Pancreas (tissue), 10 donors: ENCODE results near the gene CXCL12. TPM values are rescaled to one million over a fixed set of nuclear protein-coding genes. Genes with fewer than 3 reads are reported as not detected.

Experiments used
- ATAC-seq, 4 donors: fragments of 200-7000 bp; cut with Tn5 transposase; one replicate each; pipeline versions ENCODE4 v1.8.0 to v1.9.1; 2020; ENCODE audit warnings: mild to moderate bottlenecking in 4 of 4, moderate library complexity in 4 of 4
- DNase-seq, 6 donors: peaks; one replicate each; pipeline ENCODE4 v3.0.0-alpha.2; 2020
- FAIRE-seq: peaks from 2 replicates; lab custom pipeline; 2012; peaks lifted over from hg19 to GRCh38; lab: Jason Lieb, UNC
- H3K27ac ChIP-seq, 4 donors: fragments of 200-600 bp; sonication (generic); 1 replicate in 3 of 4; 2 replicates in 1 of 4; pipeline versions ENCODE4 v1.5.0 to v1.8.0; 2020
- H3K27me3 ChIP-seq, 4 donors: fragments of 200-600 bp; one replicate each; pipeline ENCODE4 v1.8.0; 2021
- H3K36me3 ChIP-seq, 3 donors: fragments of 200-600 bp; sonication (generic) in 1 of 3; one replicate each; pipeline versions ENCODE4 v1.5.0 to v1.8.0; 2020 to 2021
- H3K4me1 ChIP-seq, 3 donors: fragments of 200-600 bp; one replicate each; pipeline ENCODE4 v1.8.0; 2021
- H3K4me3 ChIP-seq, 4 donors: fragments of 200-600 bp; sonication (generic) in 2 of 4; one replicate each; pipeline versions ENCODE4 v1.5.0 to v1.8.0; 2020 to 2021
- H3K9me3 ChIP-seq, 4 donors: fragments of 200-600 bp; one replicate each; pipeline ENCODE4 v1.8.0; 2021
- WGBS, 2 donors: extraction: QIAGEN DNeasy Blood & Tissue Kit; methylation state at CpG; one replicate each; pipeline ENCODE4 v1.1.7; 2013; 5-methylcytosine and 5-hydroxymethylcytosine counted together
- intact Hi-C, 3 donors: fragments of 100-400 bp; cut with DNase I; formaldehyde crosslinking; loops; one replicate each; pipeline versions ENCODE4 v1.11.1 to v1.14.2; 2022
- polyA plus RNA-seq, 2 donors: library from polyadenylated mRNA; stranded (reverse); fragments of 200-250 nt; gene quantifications; one replicate each; pipeline ENCODE4 v1.2.3, GENCODE V29; 2013
- total RNA-seq, 6 donors: library from RNA; stranded (reverse); fragmentation: NEBNext Ultra II Directional in 4 of 6; extraction: Animal tissue kit (Norgen Biotek cat#: 25700) in 4 of 6; gene quantifications; one replicate each; pipeline versions ENCODE4 v1.2.1 to v1.2.4, GENCODE V29; 2021 to 2023
- TF ChIP-seq, protein P1 (sequence below), 4 donors: fragments of 200-600 bp; sonication (generic) in 3 of 4; IDR thresholded peaks; one replicate each; pipeline versions ENCODE4 v1.5.0 to v1.8.0; 2021; ENCODE audit warnings: antibody characterized with exemption in 4 of 4
- donor health status: healthy with polysubstance abuse.
- donor health status: DM: no; HTN: no; CAD: no; lungs with moderate emphysema.
- donor health status: DM: no; HTN: no; CAD: no.
- donor health status: control.
- donor health status: control.
- donor health status: Bipolar disorder and iron deficiency.
- donor health status: DM: yes; HTN: yes; CAD: no.
- donor health status: DM: no; HTN: no; CAD: no.
- donor health status: DM: no; HTN: no; CAD: no.
- donor health status: DM: yes; HTN: yes; CAD: no.

Gene CXCL12
- total and polyA plus RNA-seq, 8 donors = 35.9 to 131 (median 91.1) TPM

DNA sequence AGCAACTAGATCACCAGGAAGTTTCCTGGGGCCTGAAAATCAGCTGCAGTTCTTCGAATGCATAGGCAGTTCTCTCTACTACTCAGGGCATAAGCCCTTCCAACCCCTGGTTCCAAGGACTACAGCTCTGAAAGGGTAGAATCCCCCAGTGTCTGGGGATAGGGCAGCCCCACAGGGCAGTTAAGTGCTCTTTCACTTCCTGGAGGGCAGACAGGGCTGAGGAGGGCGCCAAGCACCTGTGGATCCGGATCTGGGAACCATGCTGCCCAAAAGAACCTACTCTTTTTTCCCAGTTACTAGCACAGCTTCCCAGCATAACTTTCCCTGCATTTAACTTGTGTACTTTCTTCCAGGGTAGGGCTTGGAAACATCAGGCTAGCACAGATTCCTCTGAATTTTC is 41.1 kb downstream of the CXCL12 start:
- FAIRE-seq (no peak), ATAC-seq (peak; percentile 59 to 96 (median 86)), DNase-seq (peak in 2 of 6 donors; percentile 40 to 49)
- no peaks in the 10 kb centered on the region for H3K27me3 ChIP-seq
- peaks cover 0 to 4% (median 0%) of the 10 kb centered on the region in 3 donors for H3K4me1 ChIP-seq
- H3K4me3 ChIP-seq = no peak overlapping the region
- TF ChIP-seq, protein P1, sequence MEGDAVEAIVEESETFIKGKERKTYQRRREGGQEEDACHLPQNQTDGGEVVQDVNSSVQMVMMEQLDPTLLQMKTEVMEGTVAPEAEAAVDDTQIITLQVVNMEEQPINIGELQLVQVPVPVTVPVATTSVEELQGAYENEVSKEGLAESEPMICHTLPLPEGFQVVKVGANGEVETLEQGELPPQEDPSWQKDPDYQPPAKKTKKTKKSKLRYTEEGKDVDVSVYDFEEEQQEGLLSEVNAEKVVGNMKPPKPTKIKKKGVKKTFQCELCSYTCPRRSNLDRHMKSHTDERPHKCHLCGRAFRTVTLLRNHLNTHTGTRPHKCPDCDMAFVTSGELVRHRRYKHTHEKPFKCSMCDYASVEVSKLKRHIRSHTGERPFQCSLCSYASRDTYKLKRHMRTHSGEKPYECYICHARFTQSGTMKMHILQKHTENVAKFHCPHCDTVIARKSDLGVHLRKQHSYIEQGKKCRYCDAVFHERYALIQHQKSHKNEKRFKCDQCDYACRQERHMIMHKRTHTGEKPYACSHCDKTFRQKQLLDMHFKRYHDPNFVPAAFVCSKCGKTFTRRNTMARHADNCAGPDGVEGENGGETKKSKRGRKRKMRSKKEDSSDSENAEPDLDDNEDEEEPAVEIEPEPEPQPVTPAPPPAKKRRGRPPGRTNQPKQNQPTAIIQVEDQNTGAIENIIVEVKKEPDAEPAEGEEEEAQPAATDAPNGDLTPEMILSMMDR (IDR thresholded peaks at IDR 0.05) = peak in 2 of 4 donors; percentile 8 to 10
- no peak overlapping the region for H3K27ac ChIP-seq
- 47 to 57% methylated on average over 3 of the region's 3 CpGs for WGBS, 2 donors
- no peaks in the 10 kb centered on the region for H3K9me3 ChIP-seq
- intact Hi-C loops = no loop called here
- H3K36me3 ChIP-seq = no peaks in the 10 kb centered on the region

- ATAC-seq = no peak
- FAIRE-seq = no peak
- no peaks in the 10 kb centered on the region for H3K9me3 ChIP-seq
- no peak overlapping the region for H3K4me3 ChIP-seq
- TF ChIP-seq, protein P1 (IDR thresholded peaks at IDR 0.05) = no peak
- no peaks in the 10 kb centered on the region for H3K27me3 ChIP-seq
- H3K27ac ChIP-seq = no peak overlapping the region
- no peak for DNase-seq
- intact Hi-C loops = no loop called here
- 88 to 96% methylated on average over 3 of the region's 3 CpGs for WGBS, 2 donors
- H3K36me3 ChIP-seq = no peaks in the 10 kb centered on the region
- H3K4me1 ChIP-seq = peaks cover 0 to 4% (median 0%) of the 10 kb centered on the region in 3 donors
These were observed 43.0 kb downstream of the CXCL12 start for GRCh38 chr10:44341886-44342285.

DNA sequence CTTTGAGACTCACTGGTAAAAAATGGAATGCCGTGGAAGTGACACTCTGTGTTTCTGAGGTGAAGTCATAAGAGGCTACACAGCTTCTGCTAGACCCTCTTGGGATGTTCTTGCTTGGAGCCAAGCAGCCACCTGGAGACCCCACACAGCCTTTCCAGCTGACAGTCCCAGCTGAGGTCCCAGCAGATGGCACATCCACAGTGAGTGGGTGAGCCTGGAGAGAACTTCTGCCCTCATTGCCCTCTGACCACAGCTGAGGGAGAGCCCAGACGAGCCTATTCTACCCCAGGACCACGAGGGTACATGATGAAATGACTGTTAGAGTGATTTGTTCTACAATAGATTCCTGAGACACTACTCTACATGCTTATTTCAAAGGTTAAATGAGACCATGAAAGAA is 44.3 kb downstream of the CXCL12 start:
- Histone ChIP-seq H3K9me3 (no peaks in the 10 kb centered on the region), H3K36me3 (no peaks in the 10 kb centered on the region), H3K4me3 (no peak overlapping the region), H3K27me3 (no peaks in the 10 kb centered on the region), H3K27ac (no peak overlapping the region), H3K4me1 (peaks cover 0 to 4% (median 0%) of the 10 kb centered on the region in 3 donors)
- ATAC-seq (no peak), DNase-seq (no peak), FAIRE-seq (no peak)
- intact Hi-C loops = no loop called here
- TF ChIP-seq, protein P1 (IDR thresholded peaks at IDR 0.05) = no peak
- WGBS, 2 donors = 62 to 73% methylated on average over 3 of the region's 3 CpGs

DNA sequence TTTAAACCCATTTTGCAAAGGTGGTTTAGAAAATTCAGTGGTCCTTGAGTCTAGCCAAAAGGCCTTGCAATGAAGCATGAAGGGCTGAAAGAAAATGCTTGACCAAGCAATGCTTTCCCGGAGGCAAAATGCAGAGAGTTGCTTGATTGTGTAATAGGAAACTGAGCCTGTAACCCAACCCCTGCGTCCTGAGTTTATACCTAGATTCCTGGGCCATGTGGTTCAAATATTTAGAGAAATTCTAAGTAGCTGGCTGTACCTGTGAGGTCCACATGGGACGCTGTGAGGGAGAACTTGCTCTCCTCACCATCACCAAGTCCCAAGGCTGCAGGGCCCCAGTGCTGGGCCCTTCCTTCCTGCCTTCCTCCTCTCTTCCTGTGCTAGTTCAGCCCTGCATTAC is 45.7 kb downstream of the CXCL12 start:
- H3K27me3 ChIP-seq = no peaks in the 10 kb centered on the region
- H3K9me3 ChIP-seq = no peaks in the 10 kb centered on the region
- intact Hi-C loops = no loop called here
- no peak overlapping the region for H3K4me3 ChIP-seq
- ATAC-seq = no peak
- no peaks in the 10 kb centered on the region for H3K36me3 ChIP-seq
- peaks cover 0 to 3% (median 3%) of the 10 kb centered on the region in 3 donors for H3K4me1 ChIP-seq
- no peak for FAIRE-seq
- H3K27ac ChIP-seq = no peak overlapping the region
- no peak for DNase-seq
- TF ChIP-seq, protein P1 (IDR thresholded peaks at IDR 0.05) = no peak
- 78 to 85% methylated on average over 3 of the region's 3 CpGs for WGBS, 2 donors

DNA sequence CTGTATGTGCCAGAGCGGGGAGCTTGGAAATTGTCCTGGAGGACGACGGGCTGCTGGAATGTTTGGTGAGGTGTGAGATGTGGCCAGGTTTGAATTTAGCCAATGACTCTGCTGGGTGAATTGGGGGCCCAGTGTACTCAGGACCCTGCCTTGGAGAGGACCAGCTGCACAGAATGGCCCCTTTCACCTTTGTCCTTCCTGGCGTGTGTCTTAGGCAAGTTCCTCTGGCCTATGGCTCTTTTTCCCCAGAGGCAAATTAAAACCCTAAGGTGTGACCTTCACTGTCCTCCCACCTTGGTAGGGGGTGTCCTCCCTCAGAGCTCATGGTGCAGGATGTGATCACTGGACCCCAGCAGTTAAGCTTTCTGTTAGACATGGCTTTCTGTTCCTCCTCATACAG is 47.8 kb downstream of the CXCL12 start:
- Histone ChIP-seq H3K4me3 (no peak overlapping the region), H3K4me1 (peaks cover 0 to 3% (median 0%) of the 10 kb centered on the region in 3 donors), H3K27ac (no peak overlapping the region), H3K36me3 (no peaks in the 10 kb centered on the region), H3K27me3 (no peaks in the 10 kb centered on the region), H3K9me3 (no peaks in the 10 kb centered on the region)
- DNase-seq = no peak
- intact Hi-C loops = no loop called here
- ATAC-seq = no peak
- WGBS, 2 donors = 90 to 97% methylated on average over 4 of the region's 4 CpGs
- TF ChIP-seq, protein P1 (IDR thresholded peaks at IDR 0.05) = no peak
- FAIRE-seq = no peak
